NCI-H128 (cell line): ENCODE results near the gene APOBEC2.
"Not testable (repeated sequence)": the region's sequence is repeated elsewhere in the genome, so short reads cannot be mapped to it uniquely, and the experiment has no call there.

Experiments
- DNase-seq: peaks from one replicate; lab custom pipeline; 2025; ENCODE audit not compliant: unreplicated experiment; lab: John Stamatoyannopoulos, UW

Gene APOBEC2

GRCh38 chr6:41053041-41053440 lies at the start of gene APOBEC2:
TSS of gene APOBEC2 (plus strand) at chr6:41053202. CDS start at chr6:41053348, 146 bp downstream.
- no peak for DNase-seq

DNA sequence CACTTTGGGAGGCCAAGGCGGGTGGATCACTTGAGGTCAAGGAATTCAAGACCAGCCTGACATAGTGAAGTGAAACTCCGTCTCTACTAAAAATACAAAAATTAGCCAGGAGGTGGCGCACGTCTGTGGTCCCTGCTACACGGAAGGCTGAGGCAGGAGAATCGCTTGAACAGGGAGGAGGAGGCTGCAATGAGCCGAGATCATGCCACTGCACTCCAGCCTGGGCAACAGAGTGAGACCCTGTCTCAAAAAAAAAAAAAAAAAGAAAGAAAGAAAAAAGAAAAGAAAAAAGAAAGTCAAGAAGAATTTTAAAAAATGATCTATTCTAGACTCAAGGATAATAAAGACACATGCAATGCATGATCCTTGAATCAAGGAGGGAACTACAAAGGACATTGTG lies 46.8 kb upstream of the APOBEC2 start:
- not testable (repeated sequence) for DNase-seq

DNA sequence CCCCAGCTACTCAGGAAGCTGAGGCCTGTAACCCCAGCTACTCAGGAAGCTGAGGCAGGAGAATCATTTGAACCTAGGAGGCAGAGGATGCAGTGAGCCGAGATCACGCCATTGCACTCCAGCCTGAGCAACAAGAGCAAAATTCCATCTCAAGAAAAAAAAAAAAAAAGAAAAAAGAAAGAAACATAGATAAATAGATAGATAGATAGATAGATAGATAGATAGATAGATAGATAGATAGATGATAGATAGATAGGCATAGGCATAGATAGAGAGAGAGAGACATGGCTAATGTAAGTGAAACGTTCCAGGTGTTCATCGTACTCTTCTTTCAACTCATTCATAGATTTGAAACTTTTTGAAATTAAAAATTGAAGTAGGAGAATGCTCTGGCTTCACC lies 46.0 kb upstream of the APOBEC2 start:
- DNase-seq = not testable (repeated sequence)

DNA sequence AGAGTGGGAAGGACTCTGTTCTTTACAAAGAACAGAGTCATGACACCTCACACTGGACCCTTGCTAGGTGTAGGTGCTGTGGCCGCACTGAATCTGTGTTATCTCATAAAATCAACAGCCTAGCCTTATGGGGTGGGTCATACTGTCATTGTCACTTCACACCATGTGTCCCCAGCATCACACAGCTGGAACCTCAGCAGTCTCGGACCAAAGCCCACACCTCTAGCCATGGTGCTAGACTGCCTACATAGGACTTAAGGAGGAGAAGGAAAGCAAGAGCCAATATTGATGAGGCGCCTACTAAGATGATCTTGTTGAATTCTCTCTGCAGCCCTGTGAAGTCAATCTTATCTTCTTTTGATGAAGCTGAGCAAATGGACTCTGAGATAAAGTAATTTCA lies 45.0 kb upstream of the APOBEC2 start:
- DNase-seq = no peak

DNA sequence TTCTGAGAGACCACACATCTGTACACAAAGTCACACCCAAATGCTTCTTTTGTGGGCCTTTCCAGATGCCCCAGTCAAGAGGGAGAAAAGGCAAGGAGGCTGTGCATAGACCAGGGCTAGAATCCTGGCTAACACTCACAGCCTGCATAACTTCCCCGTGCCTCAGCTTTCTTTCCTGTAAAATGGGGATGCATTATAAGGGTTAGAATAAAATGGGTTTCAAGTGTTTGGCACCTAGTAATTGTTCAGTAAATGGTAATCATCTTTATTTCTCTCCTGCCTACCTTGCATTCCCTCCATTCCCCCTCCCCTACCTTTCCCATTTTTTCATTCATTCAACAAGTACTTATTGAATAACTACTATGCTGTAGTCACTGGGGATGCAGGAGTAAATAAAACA lies 43.3 kb upstream of the APOBEC2 start:
- no peak for DNase-seq

DNA sequence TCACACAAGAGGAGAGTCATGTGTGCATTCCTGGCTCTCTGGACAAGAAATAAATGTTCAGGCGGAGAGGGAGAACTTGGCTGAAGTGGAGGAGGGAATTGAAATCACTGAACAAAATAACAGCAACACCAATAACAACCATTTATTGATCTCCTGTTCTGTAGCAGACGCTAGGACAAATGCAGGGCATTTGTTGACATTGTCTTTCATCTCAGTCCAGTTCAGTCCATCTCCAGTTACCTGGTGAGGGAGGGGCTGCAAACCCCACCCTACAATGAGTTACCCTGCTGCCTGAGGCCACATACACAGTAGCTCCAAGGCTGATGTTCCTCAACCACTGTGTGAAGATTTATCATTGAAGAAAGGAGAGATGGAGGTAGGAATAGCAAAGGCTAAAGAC lies 41.3 kb upstream of the APOBEC2 start:
- no peak for DNase-seq

- DNase-seq = no peak
Measured at GRCh38 chr6:41013466-41014153, 39.4 kb upstream of the APOBEC2 start.

GRCh38 chr6:41014780-41015179 lies 38.2 kb upstream of the APOBEC2 start:
- DNase-seq = no peak

DNA sequence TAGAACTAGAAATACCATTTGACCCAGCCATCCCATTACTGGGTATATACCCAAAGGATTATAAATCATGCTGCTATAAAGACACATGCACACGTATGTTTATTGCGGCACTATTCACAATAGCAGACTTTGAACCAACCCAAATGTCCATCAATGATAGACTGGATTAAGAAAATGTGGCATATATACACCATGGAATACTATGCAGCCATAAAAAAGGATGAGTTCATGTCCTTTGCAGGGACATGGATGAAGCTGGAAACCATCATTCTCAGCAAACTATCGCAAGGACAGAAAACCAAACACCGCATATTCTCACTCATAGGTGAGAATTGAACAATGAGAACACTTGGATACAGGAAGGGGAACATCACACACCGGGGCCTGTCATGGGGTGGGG lies 37.1 kb upstream of the APOBEC2 start:
- DNase-seq = not testable (repeated sequence)

GRCh38 chr6:41017663-41018062 lies 35.3 kb upstream of the APOBEC2 start:
- DNase-seq = no peak

GRCh38 chr6:41021832-41022231 lies 31.2 kb upstream of the APOBEC2 start:
- no peak for DNase-seq

DNA sequence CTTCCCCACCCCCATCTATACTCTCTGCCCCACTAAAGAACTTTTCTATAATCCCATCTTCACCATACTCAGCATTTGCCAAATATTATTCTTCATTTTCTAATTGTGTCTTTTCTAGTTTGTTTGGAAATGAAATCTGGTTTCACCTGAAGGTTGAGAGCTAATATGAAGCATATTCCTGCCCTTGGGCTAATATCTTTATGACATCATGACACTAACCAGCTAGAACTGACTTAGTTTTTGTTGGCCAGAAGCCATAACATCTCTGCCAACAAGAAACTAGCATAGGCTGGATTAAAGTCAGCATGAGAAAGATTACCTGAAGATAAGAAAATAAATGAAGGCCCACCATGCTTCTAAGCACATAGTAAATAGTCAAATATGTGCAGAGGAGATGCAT lies 30.7 kb upstream of the APOBEC2 start:
- DNase-seq = no peak

DNA sequence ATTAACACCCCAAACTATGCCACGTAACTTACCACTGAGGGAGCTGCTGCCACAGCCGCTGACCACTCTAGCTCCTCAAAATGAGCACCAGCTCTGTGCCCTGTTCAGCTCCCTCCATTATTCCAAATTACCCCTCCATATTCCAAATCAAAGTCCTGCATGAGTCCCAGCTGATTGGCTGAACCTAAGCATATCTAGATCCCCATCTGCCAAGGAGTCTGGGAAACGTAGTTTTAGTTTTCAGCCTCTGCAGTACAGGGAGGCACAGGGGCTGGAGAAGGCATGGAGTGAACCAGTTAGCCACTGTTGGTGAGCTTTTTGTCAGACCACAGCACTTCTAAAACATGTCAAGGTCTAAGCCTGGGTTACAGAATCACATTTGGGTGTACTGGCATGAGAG lies 29.9 kb upstream of the APOBEC2 start:
- DNase-seq = no peak

- DNase-seq = no peak
Measured at GRCh38 chr6:41025966-41026530, 27.0 kb upstream of the APOBEC2 start.

- DNase-seq = no peak
Measured at GRCh38 chr6:41027241-41027640, 25.8 kb upstream of the APOBEC2 start.

- DNase-seq = no peak
Measured at GRCh38 chr6:41027799-41028560, 25.0 kb upstream of the APOBEC2 start.

GRCh38 chr6:41028561-41029412 lies 24.2 kb upstream of the APOBEC2 start:
- DNase-seq = no peak

GRCh38 chr6:41032830-41033229 lies 20.2 kb upstream of the APOBEC2 start:
- no peak for DNase-seq

- no peak for DNase-seq
Measured at GRCh38 chr6:41033776-41034175, 19.2 kb upstream of the APOBEC2 start.

- no peak for DNase-seq
Measured at GRCh38 chr6:41036186-41036585, 16.8 kb upstream of the APOBEC2 start.

GRCh38 chr6:41036601-41037000 lies 16.4 kb upstream of the APOBEC2 start:
- no peak for DNase-seq
